ENCODE data around the gene DHRS7C. TPM values are rescaled to one million over a fixed set of nuclear protein-coding genes. Genes with fewer than 3 reads are reported as not detected.

DHRS7C gene
- total RNA-seq, 1 experiment from 2014 or later, result not detected

GRCh38 chr17:9824094-9824493 is 32.7 kb upstream of the DHRS7C start (continued):
- TF ChIP-seq ARID4B (CRISPR knock-in tag; IDR thresholded peaks at IDR 0.05; ENCODE audit: borderline replicate concordance), result no peak

GRCh38 chr17:9821921-9822320 is 30.5 kb upstream of the DHRS7C start, which contains the start of gene GSG1L2:
Gene GSG1L2 (minus strand): TSS chr17:9822079. CDS start chr17:9822071, 8 bp downstream.
- TF ChIP-seq ELF4 (CRISPR knock-in tag; IDR thresholded peaks at IDR 0.05; ENCODE audit: low read depth), result no peak
- no peak for TF ChIP-seq EMX1 (CRISPR knock-in tag; IDR thresholded peaks at IDR 0.05)
- TF ChIP-seq JUN (CRISPR knock-in tag; IDR thresholded peaks at IDR 0.05), result no peak
- no peak for TF ChIP-seq FOXK1 (CRISPR knock-in tag; IDR thresholded peaks at IDR 0.05)
- no peak for TF ChIP-seq RELA (CRISPR knock-in tag; IDR thresholded peaks at IDR 0.05; ENCODE audit: borderline replicate concordance)
- TF ChIP-seq TCF7 (CRISPR knock-in tag; IDR thresholded peaks at IDR 0.05; ENCODE audit: low read depth), result no peak
- no peak for TF ChIP-seq HMGA2 (CRISPR knock-in tag; IDR thresholded peaks at IDR 0.05)
- no peak for TF ChIP-seq KAT7 (CRISPR knock-in tag; IDR thresholded peaks at IDR 0.05; ENCODE audit: borderline replicate concordance)
- TF ChIP-seq ARID4B (CRISPR knock-in tag; IDR thresholded peaks at IDR 0.05; ENCODE audit: borderline replicate concordance), result no peak
- no peak for TF ChIP-seq PREB (CRISPR knock-in tag; IDR thresholded peaks at IDR 0.05; ENCODE audit: borderline replicate concordance)
- no peak for TF ChIP-seq AFF4 (CRISPR knock-in tag; IDR thresholded peaks at IDR 0.05; ENCODE audit: borderline replicate concordance)
- no peak for TF ChIP-seq ZNF121 (CRISPR knock-in tag; IDR thresholded peaks at IDR 0.05)
- no peak for TF ChIP-seq PRDM15 (CRISPR knock-in tag; IDR thresholded peaks at IDR 0.05)
- TF ChIP-seq AR (CRISPR knock-in tag; IDR thresholded peaks at IDR 0.05), result no peak
- TF ChIP-seq JAZF1 (CRISPR knock-in tag; IDR thresholded peaks at IDR 0.05), result no peak
- DNase-seq (ENCODE audit: low spot score), result no peak

More at GRCh38 chr17:9821921-9822320, 30.5 kb upstream of the DHRS7C start, which contains the start of gene GSG1L2:
- no peak for ATAC-seq
- ChIA-PET CTCF (no interaction called here), POLR2A (no interaction called here)
- no peaks in the 10 kb centered on the region for H3K36me3 Mint-ChIP-seq
- H3K4me3 Mint-ChIP-seq, result no peak within 1 kb of the TSS
- H3K4me1 Mint-ChIP-seq, result peaks cover 4% of the 10 kb centered on the region
- H3K27me3 Mint-ChIP-seq (ENCODE audit: low read depth), result no peaks in the 10 kb centered on the region; the same call in 1 of the 2 replicates
- no peak within 1 kb of the TSS for H3K27ac Mint-ChIP-seq
- H3K9me3 Mint-ChIP-seq, result peaks cover 4% of the 10 kb centered on the region

Data from WTC11 (cell line).